ENCODE results near the gene SIN3A.

DNA sequence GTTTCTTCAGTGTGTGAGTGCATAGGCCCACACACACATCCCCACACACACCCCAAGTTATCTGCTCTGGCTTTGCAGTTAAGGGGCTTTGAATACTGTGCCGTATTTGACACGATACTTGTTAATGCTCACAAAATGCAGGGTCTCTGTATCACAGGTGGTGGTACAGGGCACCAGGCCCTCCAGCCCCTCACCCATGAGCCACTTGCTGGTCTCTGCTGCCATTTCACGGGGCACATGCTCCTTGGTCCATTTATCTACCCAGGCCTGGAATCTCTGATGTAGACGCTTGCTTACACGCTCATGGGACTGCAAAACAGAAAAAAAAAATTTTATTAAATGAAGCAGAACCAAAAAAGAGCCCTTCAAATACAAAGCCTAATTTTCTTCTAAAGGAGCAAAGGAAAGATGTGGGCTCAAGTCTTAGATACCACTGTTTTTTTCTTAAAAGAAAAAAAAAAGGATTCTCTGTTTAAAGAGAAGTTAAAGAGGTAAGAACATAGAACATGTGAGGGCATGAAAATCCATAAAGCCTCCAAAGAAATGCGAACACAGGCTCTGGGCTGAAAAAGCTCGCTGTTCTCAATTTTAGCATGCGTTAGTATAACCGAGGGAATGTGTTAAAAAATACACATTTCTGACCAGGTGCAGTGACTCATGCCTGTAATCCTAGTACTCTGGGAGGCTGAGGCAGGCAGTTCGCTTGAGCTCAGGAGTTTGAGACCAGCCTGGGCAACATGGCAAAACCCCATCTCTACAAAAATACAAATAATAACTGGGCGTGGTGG is 79.4 kb downstream of the SIN3A start:
- no peak for TF ChIP-seq POLR2A (IDR thresholded peaks at IDR 0.05)
- TF ChIP-seq, protein P1, sequence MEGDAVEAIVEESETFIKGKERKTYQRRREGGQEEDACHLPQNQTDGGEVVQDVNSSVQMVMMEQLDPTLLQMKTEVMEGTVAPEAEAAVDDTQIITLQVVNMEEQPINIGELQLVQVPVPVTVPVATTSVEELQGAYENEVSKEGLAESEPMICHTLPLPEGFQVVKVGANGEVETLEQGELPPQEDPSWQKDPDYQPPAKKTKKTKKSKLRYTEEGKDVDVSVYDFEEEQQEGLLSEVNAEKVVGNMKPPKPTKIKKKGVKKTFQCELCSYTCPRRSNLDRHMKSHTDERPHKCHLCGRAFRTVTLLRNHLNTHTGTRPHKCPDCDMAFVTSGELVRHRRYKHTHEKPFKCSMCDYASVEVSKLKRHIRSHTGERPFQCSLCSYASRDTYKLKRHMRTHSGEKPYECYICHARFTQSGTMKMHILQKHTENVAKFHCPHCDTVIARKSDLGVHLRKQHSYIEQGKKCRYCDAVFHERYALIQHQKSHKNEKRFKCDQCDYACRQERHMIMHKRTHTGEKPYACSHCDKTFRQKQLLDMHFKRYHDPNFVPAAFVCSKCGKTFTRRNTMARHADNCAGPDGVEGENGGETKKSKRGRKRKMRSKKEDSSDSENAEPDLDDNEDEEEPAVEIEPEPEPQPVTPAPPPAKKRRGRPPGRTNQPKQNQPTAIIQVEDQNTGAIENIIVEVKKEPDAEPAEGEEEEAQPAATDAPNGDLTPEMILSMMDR (IDR thresholded peaks at IDR 0.05): no peak

All from Peyer's patch (tissue), 4 donors.